GM21447 (cell line): ENCODE measurements around the gene TIAM2.
"Not testable (repeated sequence)": the region's sequence is repeated elsewhere in the genome, so short reads cannot be mapped to it uniquely, and the experiment has no call there.

Experiments
- ATAC-seq: cut with Tn5 transposase; IDR thresholded peaks from one replicate; pipeline ENCODE4 v1.9.1; 2021; ENCODE audit not compliant: unreplicated experiment

TIAM2 gene

GRCh38 chr6:155253337-155253736 lies 258.2 kb downstream of the TIAM2 start:
- no peak for ATAC-seq

- no peak for ATAC-seq
Observed at GRCh38 chr6:155254139-155254538, 259.0 kb downstream of the TIAM2 start.

- no peak for ATAC-seq
Observed at GRCh38 chr6:155256122-155256795, 261.1 kb downstream of the TIAM2 start.

GRCh38 chr6:155257796-155258195 lies 262.7 kb downstream of the TIAM2 start:
- ATAC-seq: no peak

GRCh38 chr6:155259204-155259603 lies 264.1 kb downstream of the TIAM2 start:
- no peak for ATAC-seq

- no peak for ATAC-seq
Observed at GRCh38 chr6:155259897-155260296, 264.8 kb downstream of the TIAM2 start.

GRCh38 chr6:155260686-155261085 lies 265.6 kb downstream of the TIAM2 start:
- ATAC-seq: no peak

- no peak for ATAC-seq
Observed at GRCh38 chr6:155261111-155261900, 266.2 kb downstream of the TIAM2 start.

- ATAC-seq: no peak
Observed at GRCh38 chr6:155262655-155263054, 267.5 kb downstream of the TIAM2 start.

- ATAC-seq: no peak
Observed at GRCh38 chr6:155263373-155264063, 268.4 kb downstream of the TIAM2 start, which contains the start of gene CLDN20. TSS of gene CLDN20 (plus strand) at chr6:155264013. CDS start at chr6:155275720, 11,707 bp downstream.

- ATAC-seq: no peak
Observed at GRCh38 chr6:155264693-155265320, 269.7 kb downstream of the TIAM2 start.

- no peak for ATAC-seq
Observed at GRCh38 chr6:155265843-155266535, 270.9 kb downstream of the TIAM2 start.

- ATAC-seq: no peak
Observed at GRCh38 chr6:155267411-155267810, 272.3 kb downstream of the TIAM2 start.

GRCh38 chr6:155268088-155268867 lies 273.2 kb downstream of the TIAM2 start:
- ATAC-seq: not testable (repeated sequence)

- ATAC-seq: no peak
Observed at GRCh38 chr6:155269765-155270164, 274.6 kb downstream of the TIAM2 start.

GRCh38 chr6:155270561-155271091 lies 275.5 kb downstream of the TIAM2 start:
- no peak for ATAC-seq

- no peak for ATAC-seq
Observed at GRCh38 chr6:155271145-155271544, 276.0 kb downstream of the TIAM2 start.

GRCh38 chr6:155272353-155273232 lies 277.5 kb downstream of the TIAM2 start:
- no peak for ATAC-seq

GRCh38 chr6:155273431-155273830 lies 278.3 kb downstream of the TIAM2 start:
- ATAC-seq: no peak
